ENCODE measurements around the gene DHODH. TPM values are rescaled to one million over a fixed set of nuclear protein-coding genes. Genes with fewer than 3 reads are reported as not detected.

The DHODH gene
- polyA plus RNA-seq, 2 of the 4 experiments (the other 2 are of a cell fraction), result 9.7 to 13.2 TPM

DNA sequence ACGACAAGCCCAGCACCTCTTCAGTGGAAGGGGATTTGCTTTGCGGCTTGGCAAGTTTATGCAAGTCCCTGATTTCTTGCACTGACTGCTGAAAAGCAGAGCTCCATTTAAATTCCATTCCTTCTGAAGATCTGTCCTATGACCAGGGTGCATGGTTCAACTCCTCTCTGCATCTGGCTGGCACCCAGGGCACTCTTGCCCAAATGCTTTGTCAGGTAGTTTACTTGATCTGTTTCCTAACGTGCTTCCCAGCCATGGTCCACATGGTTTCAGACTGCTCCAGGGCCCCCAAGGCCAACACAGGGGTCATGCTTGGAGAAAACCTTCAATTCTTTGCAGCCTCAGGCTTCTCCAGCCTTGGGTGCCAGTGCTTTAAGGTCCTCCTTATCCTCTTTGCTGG, 34.5 kb downstream of the DHODH start (continued):
- TF ChIP-seq POLR2AphosphoS2 (conservative IDR thresholded peaks at IDR 0.05; ENCODE audit: low read length) (no peak), GATA3 (IDR thresholded peaks at IDR 0.05; ENCODE audit: borderline replicate concordance) (no peak)

DNA sequence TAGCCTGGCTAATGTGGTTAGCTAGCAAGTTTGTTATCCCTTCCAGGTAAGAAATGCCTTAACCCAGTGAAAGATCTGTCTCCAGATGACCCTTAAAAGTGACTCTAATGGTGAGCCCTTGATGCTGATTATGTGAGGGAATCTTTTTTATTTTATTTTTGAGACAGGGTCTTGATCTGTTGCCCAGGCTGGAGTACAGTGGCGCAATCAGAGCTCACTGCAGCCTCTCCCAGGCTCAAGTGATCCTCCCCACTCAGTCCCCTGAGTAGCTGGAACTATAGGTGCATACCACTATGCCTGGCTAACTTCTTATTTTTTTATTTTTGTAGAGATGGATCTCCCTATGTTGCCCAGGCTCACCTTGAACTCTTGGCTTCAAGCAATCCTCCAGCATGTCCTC, 35.0 kb downstream of the DHODH start:
- 75% methylated on average over 1 of the region's 1 CpG for WGBS (ENCODE audit: missing lambda C conversion rate)
- Histone ChIP-seq H3K9me3 (no peaks in the 10 kb centered on the region), H3K27ac (no peak overlapping the region), H3K4me2 (no peak overlapping the region), H3K4me3 (no peak overlapping the region), H3K4me1 (no peaks in the 10 kb centered on the region)
- ChIA-PET POLR2A (no interaction called here), CTCF (no interaction called here)
- ATAC-seq, result no peak
- no peak for TF ChIP-seq EHF (CRISPR knock-in tag; IDR thresholded peaks at IDR 0.05)
- TF ChIP-seq MAZ (IDR thresholded peaks at IDR 0.05; ENCODE audit: borderline replicate concordance, low read depth, low read length), result no peak
- no peak for FAIRE-seq
- no peak for DNase-seq (ENCODE audit: low read depth in 1 of 2, low spot score in 1 of 2)

DNA sequence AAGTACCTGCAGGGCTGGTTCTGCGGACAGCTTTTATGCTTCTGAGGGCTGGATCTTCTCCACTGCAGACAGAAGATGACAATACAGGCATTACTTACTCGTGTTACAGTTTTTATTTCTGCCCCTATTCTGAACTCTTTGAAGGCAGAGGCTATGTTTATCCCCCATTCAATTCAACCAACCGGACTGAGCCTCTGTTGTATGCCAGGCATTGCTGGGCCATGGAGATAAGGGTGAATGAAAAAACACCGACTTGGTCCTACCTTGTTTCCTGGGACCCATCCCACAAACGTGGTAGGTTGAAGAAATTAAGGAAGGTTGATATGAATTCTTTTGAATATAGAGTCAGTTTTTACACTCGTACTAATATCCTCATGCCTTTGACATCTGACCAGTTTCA, 35.8 kb downstream of the DHODH start:
- no peak for TF ChIP-seq KDM5A (IDR thresholded peaks at IDR 0.05)
- no peak for TF ChIP-seq EP300 (IDR thresholded peaks at IDR 0.05)
- TF ChIP-seq CHD4 (IDR thresholded peaks at IDR 0.05; ENCODE audit: borderline replicate concordance), result no peak
- TF ChIP-seq, protein P1, sequence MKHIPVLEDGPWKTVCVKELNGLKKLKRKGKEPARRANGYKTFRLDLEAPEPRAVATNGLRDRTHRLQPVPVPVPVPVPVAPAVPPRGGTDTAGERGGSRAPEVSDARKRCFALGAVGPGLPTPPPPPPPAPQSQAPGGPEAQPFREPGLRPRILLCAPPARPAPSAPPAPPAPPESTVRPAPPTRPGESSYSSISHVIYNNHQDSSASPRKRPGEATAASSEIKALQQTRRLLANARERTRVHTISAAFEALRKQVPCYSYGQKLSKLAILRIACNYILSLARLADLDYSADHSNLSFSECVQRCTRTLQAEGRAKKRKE (CRISPR knock-in tag; IDR thresholded peaks at IDR 0.05; ENCODE audit: low read depth), result no peak
- no peak for TF ChIP-seq NR3C1 (IDR thresholded peaks at IDR 0.05)
- no peak for TF ChIP-seq NFE2L2 (conservative IDR thresholded peaks at IDR 0.05; ENCODE audit: low read length)
- no peak for TF ChIP-seq HDAC2 (IDR thresholded peaks at IDR 0.05)
- TF ChIP-seq, protein P2, sequence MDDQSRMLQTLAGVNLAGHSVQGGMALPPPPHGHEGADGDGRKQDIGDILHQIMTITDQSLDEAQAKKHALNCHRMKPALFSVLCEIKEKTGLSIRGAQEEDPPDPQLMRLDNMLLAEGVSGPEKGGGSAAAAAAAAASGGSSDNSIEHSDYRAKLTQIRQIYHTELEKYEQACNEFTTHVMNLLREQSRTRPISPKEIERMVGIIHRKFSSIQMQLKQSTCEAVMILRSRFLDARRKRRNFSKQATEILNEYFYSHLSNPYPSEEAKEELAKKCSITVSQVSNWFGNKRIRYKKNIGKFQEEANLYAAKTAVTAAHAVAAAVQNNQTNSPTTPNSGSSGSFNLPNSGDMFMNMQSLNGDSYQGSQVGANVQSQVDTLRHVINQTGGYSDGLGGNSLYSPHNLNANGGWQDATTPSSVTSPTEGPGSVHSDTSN (IDR thresholded peaks at IDR 0.05), result no peak
- TF ChIP-seq, protein P3, sequence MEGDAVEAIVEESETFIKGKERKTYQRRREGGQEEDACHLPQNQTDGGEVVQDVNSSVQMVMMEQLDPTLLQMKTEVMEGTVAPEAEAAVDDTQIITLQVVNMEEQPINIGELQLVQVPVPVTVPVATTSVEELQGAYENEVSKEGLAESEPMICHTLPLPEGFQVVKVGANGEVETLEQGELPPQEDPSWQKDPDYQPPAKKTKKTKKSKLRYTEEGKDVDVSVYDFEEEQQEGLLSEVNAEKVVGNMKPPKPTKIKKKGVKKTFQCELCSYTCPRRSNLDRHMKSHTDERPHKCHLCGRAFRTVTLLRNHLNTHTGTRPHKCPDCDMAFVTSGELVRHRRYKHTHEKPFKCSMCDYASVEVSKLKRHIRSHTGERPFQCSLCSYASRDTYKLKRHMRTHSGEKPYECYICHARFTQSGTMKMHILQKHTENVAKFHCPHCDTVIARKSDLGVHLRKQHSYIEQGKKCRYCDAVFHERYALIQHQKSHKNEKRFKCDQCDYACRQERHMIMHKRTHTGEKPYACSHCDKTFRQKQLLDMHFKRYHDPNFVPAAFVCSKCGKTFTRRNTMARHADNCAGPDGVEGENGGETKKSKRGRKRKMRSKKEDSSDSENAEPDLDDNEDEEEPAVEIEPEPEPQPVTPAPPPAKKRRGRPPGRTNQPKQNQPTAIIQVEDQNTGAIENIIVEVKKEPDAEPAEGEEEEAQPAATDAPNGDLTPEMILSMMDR (IDR thresholded peaks at IDR 0.05), result no peak
- no peak for TF ChIP-seq RNF2 (IDR thresholded peaks at IDR 0.05; ENCODE audit: borderline replicate concordance, low read depth)
- no peak for TF ChIP-seq POLR2A (IDR thresholded peaks at IDR 0.05; ENCODE audit: low read length)
- TF ChIP-seq JUNB (IDR thresholded peaks at IDR 0.05), result no peak
- TF ChIP-seq NPAS2 (CRISPR knock-in tag; IDR thresholded peaks at IDR 0.05; ENCODE audit: borderline replicate concordance), result no peak
- TF ChIP-seq, protein P4, sequence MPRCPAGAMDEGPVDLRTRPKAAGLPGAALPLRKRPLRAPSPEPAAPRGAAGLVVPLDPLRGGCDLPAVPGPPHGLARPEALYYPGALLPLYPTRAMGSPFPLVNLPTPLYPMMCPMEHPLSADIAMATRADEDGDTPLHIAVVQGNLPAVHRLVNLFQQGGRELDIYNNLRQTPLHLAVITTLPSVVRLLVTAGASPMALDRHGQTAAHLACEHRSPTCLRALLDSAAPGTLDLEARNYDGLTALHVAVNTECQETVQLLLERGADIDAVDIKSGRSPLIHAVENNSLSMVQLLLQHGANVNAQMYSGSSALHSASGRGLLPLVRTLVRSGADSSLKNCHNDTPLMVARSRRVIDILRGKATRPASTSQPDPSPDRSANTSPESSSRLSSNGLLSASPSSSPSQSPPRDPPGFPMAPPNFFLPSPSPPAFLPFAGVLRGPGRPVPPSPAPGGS (IDR thresholded peaks at IDR 0.05), result no peak
- TF ChIP-seq KDM1A (IDR thresholded peaks at IDR 0.05; ENCODE audit: low read depth), result no peak
- DNase-seq (ENCODE audit: low read depth in 1 of 2, low spot score in 1 of 2) (no peak), FAIRE-seq (no peak), ATAC-seq (no peak)
- H3K4me3 ChIP-seq, result no peak overlapping the region
- no peaks in the 10 kb centered on the region for H3K4me1 ChIP-seq
- ChIA-PET CTCF (no interaction called here), POLR2A (no interaction called here)
- WGBS (ENCODE audit: missing lambda C conversion rate), result 30% methylated on average over 6 of the region's 6 CpGs
- no peak overlapping the region for H3K27ac ChIP-seq
- H3K4me2 ChIP-seq, result no peak overlapping the region
- H3K9me3 ChIP-seq, result no peaks in the 10 kb centered on the region; the same call in 2 of the 3 replicates

Measured in A549 (cell line).